Skin epidermis (tissue), 12 donors: ENCODE results near the gene ZNF438.
"Not testable (repeated sequence)": the region's sequence is repeated elsewhere in the genome, so short reads cannot be mapped to it uniquely, and the experiment has no call there.

Experiments used
- H3K27ac ChIP-seq, 21 experiments: fragments of 200-600 bp; sonication (generic) in 11 of 21; one replicate each; pipeline ENCODE4 v1.5.0; 2020; ENCODE audit warnings: mild to moderate bottlenecking in 3 of 21, inconsistent platforms in 2 of 21, moderate library complexity in 2 of 21
- H3K4me3 ChIP-seq, 7 experiments: fragments of 200-600 bp; sonication (generic) in 2 of 7; one replicate each; pipeline ENCODE4 v1.5.0; 2020; ENCODE audit warnings: inconsistent platforms in 2 of 7, mild to moderate bottlenecking in 2 of 7, moderate library complexity in 1 of 7

The ZNF438 gene

GRCh38 chr10:31056678-31057077, 25.0 kb upstream of the ZNF438 start:
- H3K27ac ChIP-seq, H3K4me3 ChIP-seq: not testable (repeated sequence)

DNA sequence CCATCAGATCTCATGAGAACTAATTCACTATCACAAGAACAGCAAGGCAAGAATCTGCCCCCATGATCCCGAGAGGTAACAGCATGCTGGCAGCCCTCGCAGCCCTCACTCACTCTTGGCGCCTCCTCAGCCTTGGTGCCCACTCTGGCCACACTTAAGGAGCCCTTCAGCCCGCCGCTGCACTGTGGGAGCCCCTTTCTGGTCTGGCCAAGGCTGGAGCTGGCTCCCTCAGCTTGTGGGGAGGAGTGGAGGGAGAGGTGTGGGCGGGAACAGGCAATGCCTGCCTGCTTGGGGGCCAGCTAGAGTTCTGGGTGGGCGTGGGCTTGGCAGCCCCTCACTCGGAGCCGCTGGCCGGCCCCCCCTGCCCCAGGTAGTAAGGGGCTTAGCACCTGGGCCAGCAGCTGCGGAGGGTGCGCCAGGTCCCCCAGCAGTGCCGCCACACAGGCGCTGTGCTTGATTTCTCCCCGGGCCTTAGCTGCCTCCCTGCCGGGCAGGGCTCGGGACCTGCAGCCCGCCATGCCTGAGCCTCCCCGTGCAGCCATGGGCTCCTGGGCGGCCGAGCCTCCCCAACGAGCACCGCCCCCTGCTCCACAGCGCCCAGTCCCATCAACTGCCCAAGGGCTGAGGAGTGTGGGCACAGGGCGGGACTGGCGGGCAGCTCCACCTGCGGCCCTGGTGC, 24.0 kb upstream of the ZNF438 start:
- Histone ChIP-seq H3K4me3 (no peak overlapping the region), H3K27ac (no peak overlapping the region)

DNA sequence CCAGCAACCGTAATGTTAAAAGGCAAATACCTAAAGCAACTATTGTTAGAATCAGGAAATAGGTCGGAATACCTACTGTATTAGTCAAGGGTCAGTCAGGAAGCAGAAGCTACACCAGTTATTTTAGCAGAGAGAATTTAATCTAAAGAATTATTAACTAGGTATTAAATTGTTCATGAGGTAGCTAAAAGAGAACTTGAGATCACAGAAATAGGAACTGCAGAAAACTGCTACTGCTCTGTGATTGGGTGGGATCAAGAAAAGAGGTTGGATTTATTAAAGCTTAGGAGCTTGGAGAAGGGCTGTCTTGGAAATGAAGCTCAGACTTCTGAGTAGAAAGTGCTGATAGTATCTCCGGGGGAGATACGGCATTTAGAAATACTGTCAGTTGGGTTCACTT, 20.0 kb upstream of the ZNF438 start:
- H3K4me3 ChIP-seq: no peak overlapping the region

DNA sequence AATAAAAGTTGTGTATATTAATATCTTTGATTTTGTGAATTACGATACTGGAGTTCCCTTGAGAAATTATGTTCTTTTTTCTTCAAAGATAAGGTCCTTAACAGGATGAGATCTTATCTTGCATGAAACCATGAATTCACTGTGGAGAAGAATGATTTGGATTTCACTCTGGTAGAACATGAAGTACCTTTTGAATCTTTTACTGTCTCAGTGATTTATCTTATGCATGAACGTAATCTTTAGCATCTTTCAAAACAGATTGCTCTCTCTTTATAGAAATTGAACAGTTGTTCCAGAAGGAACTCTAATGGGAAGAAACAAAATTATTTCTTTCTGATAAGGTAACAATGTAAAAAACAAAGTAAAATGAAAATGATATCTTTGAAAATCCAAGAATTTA, 11.0 kb upstream of the ZNF438 start:
- Histone ChIP-seq H3K27ac (no peak overlapping the region), H3K4me3 (no peak overlapping the region)

More for the DNA sequence above, 20.0 kb upstream of the ZNF438 start:
- no peak overlapping the region for H3K27ac ChIP-seq

DNA sequence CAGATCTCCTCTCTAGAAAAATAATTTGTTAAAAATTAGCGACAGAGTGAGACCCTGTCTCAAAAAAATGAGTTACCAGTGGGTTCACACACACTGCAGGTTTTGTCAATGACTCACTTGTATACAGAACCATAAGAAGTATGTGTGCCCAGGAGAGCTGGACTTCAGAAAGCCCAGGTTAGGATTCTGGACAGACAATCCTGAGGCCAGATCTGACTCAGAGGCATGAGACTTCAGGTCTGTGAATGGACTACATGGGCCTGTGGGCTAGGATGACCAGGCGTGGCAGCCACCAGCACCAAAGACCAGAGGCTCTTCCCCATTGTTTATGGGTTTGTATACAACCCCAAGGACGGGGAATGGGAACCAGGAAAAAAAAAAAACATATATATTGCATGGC, 9.3 kb upstream of the ZNF438 start:
- Histone ChIP-seq H3K27ac (no peak overlapping the region), H3K4me3 (no peak overlapping the region)

- H3K27ac ChIP-seq, H3K4me3 ChIP-seq: not testable (repeated sequence)
These were observed 7.3 kb upstream of the ZNF438 start for GRCh38 chr10:31039006-31039405.

DNA sequence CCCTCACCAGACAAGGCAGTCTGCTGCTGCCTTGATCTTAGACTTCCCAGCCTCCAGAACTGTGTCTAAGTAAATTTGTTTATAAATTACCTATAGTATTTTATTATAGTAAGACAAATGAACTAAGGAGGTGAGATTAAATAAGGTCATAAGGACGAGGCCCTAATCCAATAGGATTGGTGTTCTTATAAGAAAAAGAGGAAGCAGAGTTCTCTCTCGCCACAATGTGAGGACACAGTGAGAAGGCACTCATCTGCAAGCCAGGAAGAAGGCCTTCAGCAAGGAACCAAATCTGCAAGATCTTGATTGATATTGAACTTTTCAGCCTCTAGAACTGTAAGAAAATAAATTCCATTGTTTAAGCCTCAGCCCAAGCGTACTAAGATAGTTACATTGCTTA, 6.1 kb upstream of the ZNF438 start:
- H3K27ac ChIP-seq: no peak overlapping the region
- no peak overlapping the region for H3K4me3 ChIP-seq

- H3K27ac ChIP-seq: peak overlapping the region in 1 of 21 experiments; percentile 29
- no peak overlapping the region for H3K4me3 ChIP-seq
These were observed 4.5 kb upstream of the ZNF438 start for GRCh38 chr10:31036209-31036608.

- Histone ChIP-seq H3K27ac (peak overlapping the region in 3 of 21 experiments; percentile 19 to 29 (median 29)), H3K4me3 (no peak overlapping the region)
These were observed 3.7 kb upstream of the ZNF438 start for GRCh38 chr10:31035266-31035798.

GRCh38 chr10:31034098-31034909, 2.6 kb upstream of the ZNF438 start:
- Histone ChIP-seq H3K4me3 (no peak overlapping the region), H3K27ac (peak overlapping the region in 10 of 21 experiments; percentile 13 to 77 (median 42))

DNA sequence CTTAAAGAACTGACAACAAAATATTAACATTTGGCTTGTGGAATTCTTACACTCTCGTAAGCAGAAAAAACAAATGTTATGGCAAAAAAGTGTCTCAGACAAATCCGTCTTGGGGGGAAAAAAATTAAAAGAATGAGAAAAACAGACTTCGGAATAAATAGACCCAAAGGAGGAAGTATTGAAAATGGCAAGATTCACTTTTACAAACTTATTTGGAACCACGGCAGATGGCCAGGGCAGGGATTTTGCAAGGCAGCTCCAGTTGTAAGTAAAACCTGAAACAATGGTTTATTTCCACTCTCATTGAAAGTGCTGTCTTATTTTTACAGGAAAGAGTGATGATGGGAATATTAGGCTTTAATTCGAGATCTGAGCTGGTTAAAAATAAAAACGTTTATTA, 1.5 kb upstream of the ZNF438 start:
- H3K27ac ChIP-seq: peak overlapping the region in 16 of 21 experiments; percentile 36 to 99 (median 98)
- H3K4me3 ChIP-seq: peak overlapping the region in 2 of 7 experiments; percentile 68 to 72

- Histone ChIP-seq H3K4me3 (peak overlapping the region; percentile 47 to 75 (median 60)), H3K27ac (peak overlapping the region; percentile 89 to 99 (median 98))
These were observed 830 bp upstream of the ZNF438 start for GRCh38 chr10:31032258-31033132.

DNA sequence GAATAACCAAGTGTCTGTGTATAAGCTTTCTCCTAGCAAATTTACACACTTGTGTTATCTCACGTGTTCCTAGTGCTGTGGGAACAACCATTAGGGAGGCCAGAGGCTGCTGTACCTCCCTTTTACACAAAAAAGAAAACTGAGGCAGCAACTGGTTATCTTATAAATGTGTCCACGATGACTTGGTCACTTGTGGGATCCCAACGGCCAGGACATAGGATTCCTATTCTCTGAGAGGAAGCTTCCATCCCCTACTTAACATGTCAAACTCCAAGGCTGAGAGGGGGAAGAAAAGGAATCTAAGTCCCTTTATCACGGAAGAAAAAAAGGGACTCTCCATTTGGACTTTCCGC, 484 bp downstream of the ZNF438 start:
- peak overlapping the region; percentile 89 to 99 (median 98) for H3K27ac ChIP-seq
- H3K4me3 ChIP-seq: peak overlapping the region; percentile 47 to 75 (median 60)

DNA sequence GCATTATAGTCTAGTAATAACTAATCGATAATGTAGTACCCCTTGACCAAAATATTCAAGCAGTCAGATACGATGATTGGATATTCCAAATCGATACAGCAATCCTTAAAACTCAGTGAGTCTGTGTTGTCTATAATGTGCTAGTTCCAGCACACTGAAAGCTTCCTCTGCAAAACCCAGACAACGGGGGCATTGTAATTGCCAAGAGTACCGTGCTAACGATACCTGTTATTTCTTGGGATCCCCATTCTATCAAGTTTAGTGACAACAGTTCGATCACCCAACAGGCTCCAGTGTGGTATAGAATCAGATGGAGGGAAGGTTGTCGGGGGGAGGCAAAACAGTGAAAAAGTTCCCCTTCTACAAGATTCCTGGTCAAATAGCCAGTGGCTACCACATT, 865 bp downstream of the ZNF438 start:
- Histone ChIP-seq H3K4me3 (peak overlapping the region; percentile 47 to 75 (median 60)), H3K27ac (peak overlapping the region in 20 of 21 experiments; percentile 89 to 99 (median 98))

GRCh38 chr10:31030260-31030659, 1.4 kb downstream of the ZNF438 start:
- H3K4me3 ChIP-seq: peak overlapping the region in 2 of 7 experiments; percentile 55 to 68
- H3K27ac ChIP-seq: peak overlapping the region in 10 of 21 experiments; percentile 95 to 99 (median 98)

- Histone ChIP-seq H3K4me3 (no peak overlapping the region), H3K27ac (no peak overlapping the region)
These were observed 3.6 kb downstream of the ZNF438 start for GRCh38 chr10:31028081-31028480.

- H3K27ac ChIP-seq, H3K4me3 ChIP-seq: not testable (repeated sequence)
These were observed 5.4 kb downstream of the ZNF438 start for GRCh38 chr10:31026279-31026678.

DNA sequence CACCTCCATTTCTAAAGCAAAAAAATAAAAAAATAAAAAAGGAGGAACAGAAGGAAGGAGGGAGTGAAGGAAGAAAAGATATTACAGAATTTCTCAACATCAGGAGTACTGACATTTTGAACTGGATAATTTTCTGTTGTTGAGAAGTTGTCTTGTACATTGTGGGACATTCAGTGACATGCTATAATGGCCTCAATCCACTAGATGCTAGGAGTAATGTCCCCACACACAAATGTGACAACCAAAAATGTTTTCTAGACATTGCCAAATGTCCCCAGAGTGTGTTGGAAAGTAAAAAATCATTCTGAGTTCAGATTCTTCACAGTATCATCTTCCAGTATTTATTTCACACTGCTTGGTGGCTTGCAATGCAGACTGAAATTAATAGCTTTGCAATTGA, 6.5 kb downstream of the ZNF438 start:
- Histone ChIP-seq H3K4me3 (no peak overlapping the region), H3K27ac (peak overlapping the region in 2 of 21 experiments; percentile 17 to 36)

- no peak overlapping the region for H3K4me3 ChIP-seq
These were observed 8.1 kb downstream of the ZNF438 start for GRCh38 chr10:31023558-31023957.

GRCh38 chr10:31020209-31020608, 11.5 kb downstream of the ZNF438 start:
- H3K4me3 ChIP-seq: no peak overlapping the region
- no peak overlapping the region for H3K27ac ChIP-seq

More at GRCh38 chr10:31023558-31023957, 8.1 kb downstream of the ZNF438 start:
- H3K27ac ChIP-seq: no peak overlapping the region
